Activated CD4-positive, CD25-positive, alpha-beta regulatory T cell treated with anti-CD3 and anti-CD28 coated beads, Interleukin-2, amount 50 U/mL, for 16 hours (primary cell): Measurements from ENCODE around the gene ZNF544.
A peak's percentile ranks its signal among the peaks of the same experiment; 100 is the strongest.

Source experiments
- DNase-seq: peaks from one replicate; pipeline ENCODE4 v3.0.0-alpha.2; 2020; ENCODE audit warnings: low read depth, low spot score

The ZNF544 gene

DNA sequence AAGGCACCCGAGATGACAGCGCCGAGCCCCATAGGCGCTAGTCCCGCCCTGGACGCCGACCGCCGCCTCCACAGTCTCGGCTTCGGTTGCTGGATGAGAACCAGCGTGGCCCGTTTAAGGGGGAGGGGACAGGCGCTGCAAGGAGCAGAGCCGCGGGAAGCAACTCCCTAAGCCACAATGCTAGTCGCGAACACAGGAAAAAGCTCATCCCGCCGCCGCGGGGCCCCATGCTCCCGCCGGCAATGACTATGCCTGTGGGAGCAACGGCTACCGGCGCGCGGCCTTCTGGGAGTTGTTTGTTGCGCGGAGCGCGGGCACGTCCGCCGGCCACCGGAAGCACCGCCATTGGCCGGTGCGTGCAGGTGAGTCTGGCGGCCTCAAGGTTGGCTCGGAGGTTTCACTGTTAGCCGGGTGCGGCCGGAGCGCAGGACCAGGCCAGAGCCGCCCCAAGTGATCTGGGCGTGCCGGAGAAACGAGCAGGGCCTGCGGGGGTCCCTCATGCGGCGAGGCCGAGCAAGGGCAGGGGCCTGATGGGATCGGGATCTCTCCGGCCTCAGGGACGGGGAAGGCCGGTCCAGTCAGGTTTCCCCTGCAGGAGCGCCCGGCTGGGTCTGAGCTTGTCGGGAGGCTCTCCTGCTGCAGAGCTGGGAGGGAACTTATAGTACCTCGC is at the start of gene ZNF544:
Gene ZNF544 (plus strand): TSS at position 330 of the 670 bp plus-strand sequence. CDS start 15,110 bp downstream, outside the sequence.
- DNase-seq = peak; percentile 10

DNA sequence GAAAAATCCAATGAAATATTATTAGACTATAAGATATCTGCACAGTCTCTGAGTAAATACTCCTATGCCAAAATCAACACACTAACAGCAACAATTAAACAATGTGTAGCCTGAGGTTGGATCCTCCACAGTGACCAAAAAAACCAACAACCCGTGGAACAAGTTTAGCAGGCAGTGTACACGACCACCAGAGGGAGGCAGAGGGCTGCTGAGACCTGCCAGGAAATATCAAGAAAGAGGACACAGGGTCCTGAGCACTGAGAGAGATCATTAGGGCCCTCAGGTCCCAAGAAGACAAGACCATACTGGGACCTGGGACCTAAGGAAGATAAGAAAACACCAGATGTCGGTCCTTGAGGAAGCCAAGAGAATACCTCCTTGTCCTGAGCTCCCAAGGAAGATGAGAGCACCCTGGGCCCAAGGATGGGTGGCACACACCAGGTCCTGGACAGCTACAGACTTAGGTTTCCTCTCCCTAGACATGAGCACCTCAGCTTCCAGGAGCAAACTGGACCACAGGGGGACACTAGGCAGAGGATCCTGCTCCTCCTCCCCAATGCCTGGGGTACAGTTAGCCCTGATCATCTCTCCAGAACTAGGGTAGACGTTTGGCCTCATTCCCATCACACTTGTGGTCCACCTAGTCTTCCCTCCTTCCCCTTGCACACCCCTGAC is 46.7 kb upstream of the ZNF544 start:
- peak; percentile 24 for DNase-seq

DNA sequence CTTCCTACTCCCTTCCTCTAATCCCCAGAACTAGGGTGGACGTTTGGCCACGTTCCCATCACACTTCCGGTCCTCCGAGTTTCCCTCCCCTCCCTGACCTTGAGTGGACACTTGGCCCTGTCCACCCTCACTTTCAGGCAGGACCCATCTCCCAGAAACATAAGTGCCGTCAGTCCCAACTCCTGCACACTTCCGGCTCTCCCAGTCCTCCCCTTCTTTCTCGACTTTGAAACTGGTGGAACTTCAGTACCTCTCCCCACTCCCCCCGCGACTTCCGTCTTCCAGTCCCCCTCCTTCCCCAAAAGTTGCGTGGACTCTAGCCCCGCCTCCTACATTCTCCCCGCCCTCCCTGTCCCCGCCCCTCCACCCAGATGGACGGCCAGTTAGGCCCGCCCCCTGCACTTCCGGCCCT is 46.1 kb upstream of the ZNF544 start:
- DNase-seq = peak; percentile 68

DNA sequence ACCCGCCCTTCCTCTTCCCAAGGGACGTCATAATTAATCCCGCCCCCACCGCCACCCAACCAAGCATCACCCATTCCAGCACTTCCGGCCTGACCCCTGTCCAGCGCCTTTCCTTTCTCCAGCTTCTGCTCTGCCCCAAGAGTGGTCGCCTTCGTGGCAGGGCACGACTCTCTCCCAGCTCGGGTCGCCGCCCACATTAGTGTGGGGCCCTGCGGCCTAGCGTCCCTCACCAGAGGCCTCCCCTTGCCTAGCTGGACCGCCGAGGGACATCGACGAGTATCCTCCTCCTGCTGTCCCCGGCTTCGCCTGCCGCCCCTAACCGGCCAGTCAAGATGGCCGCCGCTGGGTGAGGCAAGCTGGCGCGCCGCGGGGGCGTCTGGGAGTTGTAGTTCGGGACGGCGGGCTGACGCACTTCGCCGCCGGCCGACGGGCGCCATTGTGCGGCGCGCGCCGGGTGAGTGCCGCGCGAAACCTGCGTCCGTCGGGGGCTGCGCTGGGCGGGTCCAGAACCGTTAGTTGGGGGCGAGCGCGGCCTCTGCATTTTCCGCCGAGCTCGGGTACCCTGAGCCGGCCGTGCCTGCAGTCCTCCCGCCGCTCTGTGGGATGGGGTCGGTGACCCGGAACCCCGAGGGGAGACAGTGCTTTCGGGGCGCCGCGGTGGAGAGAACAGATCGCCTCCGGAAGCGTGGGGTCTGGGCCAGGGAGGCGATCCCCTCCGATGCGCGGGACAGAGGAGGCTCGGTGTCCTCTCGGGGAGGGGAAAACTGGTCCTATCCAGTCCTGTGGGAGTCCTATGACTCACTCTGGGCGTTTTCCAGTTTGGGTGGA is 45.5 kb upstream of the ZNF544 start, which contains the start of gene ZNF274:
Gene ZNF274 (plus strand): TSS at position 73 of the 828 bp plus-strand sequence. CDS start 905 bp downstream, outside the sequence.
- peak; percentile 85 for DNase-seq

DNA sequence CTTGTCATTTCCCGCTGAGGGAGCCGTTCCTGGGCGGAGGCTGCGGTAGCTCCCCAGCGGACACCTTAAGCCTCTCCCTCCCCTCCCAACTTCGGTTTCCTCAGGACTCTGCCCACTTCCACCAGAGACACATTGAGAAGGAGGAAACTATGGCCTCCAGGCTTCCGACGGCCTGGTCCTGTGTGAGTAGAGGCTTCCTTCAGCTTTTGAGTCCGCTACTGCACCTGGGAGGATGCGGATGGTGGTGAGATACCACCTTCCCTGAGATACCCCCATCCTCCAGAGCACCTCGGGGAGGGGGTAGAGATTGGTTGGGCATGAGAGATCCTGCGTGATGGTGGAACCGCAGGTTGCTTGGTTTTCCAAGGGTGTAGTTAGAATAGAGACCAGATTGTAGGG is 44.9 kb upstream of the ZNF544 start:
- DNase-seq = no peak

DNA sequence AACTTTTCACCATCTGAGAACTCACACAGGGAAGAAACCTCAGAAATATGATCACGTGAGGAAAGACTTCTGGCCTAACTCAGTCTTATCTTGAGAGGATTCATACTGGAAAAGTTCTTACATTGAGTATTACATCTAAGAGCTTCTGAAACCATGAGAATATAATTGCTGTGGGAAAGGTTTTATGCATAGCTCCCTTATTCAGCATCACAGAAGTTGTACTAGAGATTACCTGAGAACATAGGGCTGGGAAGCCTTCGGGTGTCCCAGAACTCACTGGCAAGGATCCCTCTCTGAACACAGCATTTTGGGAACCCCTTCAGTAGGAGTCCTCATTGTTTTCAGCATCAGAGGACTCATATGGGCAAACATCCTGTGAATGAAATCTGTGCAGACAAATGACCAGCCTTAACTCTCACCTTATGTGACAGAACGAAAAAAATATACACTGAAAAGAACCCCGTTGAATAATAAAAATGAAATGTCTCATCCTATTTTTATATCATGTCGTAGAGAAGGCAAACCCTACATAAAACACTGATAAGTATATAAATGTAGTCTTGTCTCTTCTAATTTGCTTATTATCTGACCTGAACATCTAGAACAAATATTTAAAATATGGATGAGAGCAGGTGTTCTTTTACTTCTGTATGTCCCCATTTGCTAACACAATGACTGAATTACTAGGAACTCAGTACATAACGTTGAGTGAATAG is 31.7 kb upstream of the ZNF544 start:
- DNase-seq = no peak

DNA sequence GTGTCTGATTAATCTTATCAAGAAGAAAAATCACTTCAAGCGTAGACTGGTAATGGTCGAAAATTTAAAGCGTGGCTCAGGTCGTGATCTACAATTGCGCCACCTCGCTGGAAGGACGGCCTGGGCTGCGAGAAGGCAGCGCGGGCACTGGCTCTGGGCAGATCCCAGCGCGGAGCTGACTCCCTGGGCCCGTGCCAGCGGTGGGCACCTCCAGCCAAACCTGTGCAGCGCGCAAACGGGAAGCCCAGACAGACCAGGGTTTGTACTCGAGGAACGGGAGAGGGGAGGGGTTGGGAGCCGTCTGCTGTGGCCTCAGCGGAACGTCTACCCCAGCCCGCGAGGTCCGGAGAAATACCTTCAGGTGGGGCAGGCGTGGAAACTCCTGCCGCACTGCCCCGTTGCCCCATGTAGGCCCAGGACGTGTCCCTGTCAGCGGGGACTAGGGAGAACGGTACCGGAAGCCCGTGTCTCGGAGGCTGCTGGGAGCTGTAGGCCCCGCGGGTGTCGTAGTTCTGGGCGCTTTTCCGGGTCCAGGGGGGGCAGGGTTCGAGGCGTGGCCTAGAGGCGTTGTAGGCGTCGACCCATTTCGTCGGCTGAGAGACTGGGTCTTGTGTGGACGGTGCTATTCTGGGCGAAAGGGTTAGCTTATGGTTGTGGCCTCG is 24.8 kb upstream of the ZNF544 start:
- DNase-seq = no peak

DNA sequence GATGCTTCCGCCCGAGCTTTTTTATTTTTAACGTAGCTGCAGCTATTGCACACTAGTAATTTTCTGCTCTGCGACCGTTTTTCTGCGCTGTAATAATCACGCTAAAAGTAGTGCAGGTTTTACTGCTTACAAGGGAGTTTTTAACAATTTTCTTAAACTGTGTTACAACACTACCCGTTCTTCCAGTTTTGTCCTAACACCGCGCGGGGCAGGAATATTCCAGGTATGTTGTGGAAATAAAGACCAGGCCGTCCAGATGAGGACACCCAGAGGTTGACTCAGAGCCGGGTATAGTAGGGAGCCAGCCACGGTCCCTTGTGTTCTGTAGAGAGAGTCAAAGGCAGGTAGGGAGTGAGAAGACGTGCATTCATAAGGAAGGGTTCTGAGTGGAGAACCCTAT is 24.1 kb upstream of the ZNF544 start:
- no peak for DNase-seq

DNA sequence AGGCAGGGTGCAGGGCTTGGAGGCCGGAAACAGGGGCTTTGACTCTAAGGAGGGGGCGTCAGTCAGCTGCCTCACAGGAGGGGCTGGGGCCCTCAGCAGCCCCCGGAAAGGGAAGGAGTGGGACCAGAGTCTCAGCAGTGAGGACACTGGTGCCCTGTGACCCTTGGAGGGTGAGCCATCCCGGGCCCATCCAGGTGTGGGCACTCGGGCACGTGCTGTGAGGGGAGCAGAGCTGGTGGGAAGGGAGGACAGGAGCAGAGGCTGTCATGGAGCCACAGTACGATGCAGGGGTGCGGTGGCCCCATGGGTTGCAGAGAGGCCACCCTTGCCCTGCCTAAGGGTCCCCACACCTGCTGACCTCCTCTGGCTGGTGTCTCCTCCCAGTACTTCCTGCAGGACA is 19.1 kb upstream of the ZNF544 start:
- DNase-seq = no peak

DNA sequence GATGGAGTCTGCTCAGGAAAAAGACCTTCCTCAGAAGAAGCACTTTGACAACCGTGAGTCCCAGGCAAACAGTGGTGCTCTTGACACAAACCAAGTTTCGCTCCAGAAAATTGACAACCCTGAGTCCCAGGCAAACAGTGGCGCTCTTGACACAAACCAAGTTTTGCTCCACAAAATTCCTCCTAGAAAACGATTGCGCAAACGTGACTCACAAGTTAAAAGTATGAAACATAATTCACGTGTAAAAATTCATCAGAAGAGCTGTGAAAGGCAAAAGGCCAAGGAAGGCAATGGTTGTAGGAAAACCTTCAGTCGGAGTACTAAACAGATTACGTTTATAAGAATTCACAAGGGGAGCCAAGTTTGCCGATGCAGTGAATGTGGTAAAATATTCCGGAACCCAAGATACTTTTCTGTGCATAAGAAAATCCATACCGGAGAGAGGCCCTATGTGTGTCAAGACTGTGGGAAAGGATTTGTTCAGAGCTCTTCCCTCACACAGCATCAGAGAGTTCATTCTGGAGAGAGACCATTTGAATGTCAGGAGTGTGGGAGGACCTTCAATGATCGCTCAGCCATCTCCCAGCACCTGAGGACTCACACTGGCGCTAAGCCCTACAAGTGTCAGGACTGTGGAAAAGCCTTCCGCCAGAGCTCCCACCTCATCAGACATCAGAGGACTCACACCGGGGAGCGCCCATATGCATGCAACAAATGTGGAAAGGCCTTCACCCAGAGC is 16.2 kb upstream of the ZNF544 start:
- no peak for DNase-seq

DNA sequence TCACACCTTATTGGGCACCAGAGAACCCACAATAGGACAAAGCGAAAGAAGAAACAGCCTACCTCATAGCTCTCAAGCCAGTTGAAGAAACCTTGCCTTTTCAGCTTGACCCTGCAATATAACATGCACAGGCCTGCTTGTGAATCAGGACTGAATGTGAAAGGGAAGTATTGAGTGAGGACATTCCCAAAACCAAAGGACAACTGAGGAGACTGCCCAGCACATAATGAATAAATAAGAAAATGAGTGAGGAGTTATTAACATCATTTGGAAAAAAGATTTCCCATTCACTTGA is 15.7 kb upstream of the ZNF544 start:
- DNase-seq = no peak

DNA sequence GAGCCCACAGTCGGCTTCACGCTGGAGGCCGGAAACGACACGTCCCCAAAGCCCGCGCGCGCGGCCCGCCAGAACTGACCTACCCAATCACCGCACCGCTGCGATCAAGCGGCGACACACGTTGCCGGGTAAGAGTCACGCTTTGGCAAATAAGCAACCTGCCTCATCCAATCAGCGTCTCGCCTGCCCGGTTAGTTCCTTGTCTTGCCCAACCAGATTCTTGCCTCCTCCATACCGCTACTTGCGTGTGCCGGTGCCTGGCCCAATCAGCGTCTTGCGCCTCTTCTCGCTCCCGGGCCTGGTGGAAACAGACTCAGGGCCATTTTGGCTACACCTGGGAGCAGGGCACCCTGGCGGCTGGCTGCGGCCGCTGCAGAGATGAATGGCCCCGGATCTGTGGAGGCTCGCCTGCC is 11.6 kb upstream of the ZNF544 start:
- DNase-seq = no peak

DNA sequence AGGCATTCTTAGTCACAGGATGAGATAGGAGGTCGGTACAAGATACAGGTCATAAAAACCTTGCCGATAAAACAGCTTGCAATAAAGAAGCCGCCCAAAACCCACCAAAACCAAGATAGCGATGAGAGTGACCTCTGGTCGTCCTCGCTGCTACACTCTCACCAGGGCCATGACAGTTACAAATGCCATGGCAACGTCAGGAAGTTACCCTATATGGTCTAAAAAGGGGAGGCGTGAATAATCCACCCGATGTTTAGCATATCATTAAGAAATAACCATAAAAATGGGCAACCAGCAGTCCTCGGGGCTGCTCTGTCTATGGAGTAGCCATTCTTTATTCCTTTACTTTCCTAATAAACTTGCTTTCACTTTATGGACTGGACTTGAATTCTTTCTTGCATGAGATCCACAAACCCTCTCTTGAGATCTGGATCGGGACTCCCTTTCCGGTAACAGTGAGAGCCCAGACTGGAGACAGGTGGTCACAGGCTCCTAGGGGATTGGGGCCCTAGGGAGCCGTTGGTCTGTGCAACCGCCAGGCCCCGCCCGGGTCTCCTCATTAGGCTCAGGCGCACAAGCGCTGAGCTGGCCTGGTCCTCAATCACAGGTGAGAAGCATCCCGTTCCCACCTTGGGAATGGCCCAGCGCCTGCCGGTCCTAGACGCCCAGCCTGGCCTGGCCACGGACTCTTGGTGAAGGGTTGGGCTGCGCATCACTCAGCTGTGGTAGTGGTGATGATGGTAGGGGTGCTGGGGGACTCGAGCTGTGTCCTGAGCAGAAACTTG is 10.9 kb upstream of the ZNF544 start:
- DNase-seq = no peak

DNA sequence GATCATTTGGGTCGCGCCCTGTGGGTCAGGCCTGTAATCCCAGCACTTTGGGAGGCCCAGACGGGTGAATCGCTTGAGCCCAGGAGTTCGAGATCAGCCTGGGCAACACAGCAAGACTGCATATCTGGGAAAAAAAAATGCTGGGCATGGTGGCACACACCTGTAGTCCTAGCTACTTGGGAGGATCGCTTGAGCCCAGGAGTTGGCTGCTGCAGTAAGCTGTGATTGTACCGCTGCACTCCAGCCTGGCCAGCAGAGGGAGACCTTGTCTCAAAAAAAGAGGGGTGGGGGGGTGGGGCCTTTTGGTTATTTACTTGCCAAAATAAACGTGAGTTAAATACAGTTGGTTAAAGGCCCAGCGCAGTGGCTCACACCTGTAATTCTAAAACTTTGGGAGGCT is 9.8 kb upstream of the ZNF544 start:
- no peak for DNase-seq

DNA sequence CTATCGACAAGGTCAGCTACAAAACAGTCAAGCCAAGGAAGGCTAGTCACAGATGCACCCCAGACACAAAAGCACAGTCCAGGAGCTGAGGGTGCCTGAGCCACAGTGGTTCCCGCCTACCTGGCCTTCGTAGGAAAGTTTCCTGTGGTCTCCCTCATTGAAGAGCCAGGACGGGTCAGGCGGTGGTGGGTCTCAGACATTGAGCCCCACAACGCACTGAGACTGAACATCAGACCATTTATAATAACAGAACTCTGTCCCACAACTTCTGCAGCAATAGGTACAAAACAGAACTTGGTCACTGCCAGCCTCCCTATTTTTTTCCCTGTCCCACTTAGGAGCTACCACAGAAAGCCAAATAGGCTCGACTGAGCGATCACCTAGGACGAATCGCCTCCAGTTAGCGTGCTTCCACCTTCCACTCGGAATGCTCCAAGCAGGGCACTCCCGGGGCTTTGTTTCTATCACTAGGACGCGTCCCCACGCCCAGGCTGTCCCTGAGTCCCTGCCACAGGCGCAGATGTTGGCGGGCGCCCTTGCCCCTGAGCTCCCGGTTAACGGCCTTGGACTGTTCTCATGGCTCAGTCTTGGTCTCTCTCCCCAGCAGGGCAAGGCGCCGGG is 640 bp upstream of the ZNF544 start:
- DNase-seq = no peak

DNA sequence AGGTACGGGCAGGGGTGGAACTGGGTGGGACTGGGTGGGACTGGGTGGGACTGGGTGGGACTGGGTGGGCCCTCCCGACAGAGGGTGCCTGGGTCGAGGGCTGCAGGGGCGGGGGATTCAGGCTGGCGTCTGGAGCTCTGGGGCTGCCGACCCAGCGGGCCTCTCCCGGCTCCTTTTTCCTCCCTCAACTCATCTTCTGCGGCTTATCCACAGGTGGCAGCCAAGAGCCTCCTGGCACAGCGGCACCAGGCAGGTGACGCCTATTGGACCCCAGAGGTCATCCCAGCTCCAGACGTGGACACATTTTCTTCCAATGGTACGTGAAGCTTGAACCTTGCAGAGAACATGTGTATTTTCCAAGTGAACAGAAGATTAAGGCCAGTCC is 533 bp downstream of the ZNF544 start:
- DNase-seq = no peak

DNA sequence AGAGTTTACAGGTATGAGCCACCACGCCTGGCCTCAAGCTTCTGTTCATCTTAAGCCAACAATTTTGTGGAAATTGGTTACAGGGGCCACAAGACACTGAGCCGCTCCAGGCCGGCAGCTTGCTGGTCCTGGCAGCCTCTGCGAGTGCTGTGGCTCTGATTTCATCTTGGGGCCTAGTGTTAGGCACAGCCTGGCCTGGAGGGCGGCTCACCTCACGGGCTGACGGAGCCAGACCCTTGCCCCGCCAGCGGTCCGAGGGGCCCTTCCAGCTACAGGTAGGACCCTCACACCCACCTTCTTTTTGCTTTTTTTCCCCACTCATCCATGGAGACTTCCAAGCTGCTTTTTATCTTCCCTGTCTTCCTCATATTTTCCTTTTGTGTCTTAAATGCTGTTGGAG is 8.6 kb downstream of the ZNF544 start:
- DNase-seq = no peak

DNA sequence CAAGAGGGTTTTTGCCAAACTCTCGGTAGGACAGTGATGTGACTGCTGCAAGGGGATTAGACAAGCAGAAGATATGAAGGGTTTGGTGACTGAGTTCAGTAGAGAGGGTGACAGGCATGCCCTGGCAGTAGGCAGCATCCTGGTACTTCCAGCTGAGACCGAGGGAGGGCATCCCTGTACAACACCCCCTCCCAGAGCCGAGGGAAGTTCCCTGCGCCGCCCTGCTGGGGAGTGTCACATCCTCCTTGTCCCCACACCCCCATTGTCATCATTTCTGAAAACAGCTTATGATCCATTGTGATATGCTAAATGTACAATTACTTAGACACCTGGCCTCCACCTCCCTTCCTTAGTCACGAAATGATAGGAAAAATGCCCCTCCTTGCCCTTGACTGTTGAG is 14.6 kb downstream of the ZNF544 start:
- DNase-seq = no peak

DNA sequence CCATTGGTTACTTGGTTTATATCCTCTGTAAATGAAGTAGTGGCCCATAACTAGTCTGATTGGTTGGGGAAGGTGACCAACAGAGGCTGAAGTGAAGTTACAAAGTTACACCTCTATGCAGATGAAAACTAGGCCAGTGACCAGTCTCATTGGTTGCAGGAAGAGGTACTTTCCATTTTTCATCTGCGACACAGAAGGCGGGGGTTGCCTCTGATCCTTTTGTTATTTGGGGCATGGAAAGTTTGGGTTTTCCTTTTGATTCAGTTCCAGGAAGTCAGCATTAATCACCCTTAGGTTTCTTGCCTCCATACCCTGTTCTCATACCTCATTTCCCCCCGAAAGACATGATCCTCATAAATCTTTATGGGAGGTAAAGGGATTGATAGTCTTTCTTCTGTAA is 20.2 kb downstream of the ZNF544 start:
- DNase-seq = no peak
